OCI-LY3 (cell line): ENCODE results near the gene NR2F6.

Source experiments
- H2AFZ ChIP-seq: fragments of 200-600, 300-600 bp; shearing (Covaris generic); 2 replicates; pipeline ENCODE4 v1.6.0; 2014; ENCODE audit warnings: antibody characterized with exemption, low read depth, low read length
- H3K27ac ChIP-seq: fragments of 200-600, 300-600 bp; sonication (generic); 2 replicates; pipeline ENCODE4 v1.5.1; 2014; ENCODE audit warnings: mild to moderate bottlenecking, low read length, moderate library complexity, mixed read lengths
- H3K27me3 ChIP-seq: fragments of 200-600, 300-600 bp; sonication (generic); 2 replicates; pipeline ENCODE4 v1.6.1; 2014; ENCODE audit warnings: low read depth, low read length, mixed read lengths
- H3K36me3 ChIP-seq: fragments of 200-600, 300-600 bp; sonication (generic); replicated peaks from 2 replicates; pipeline ENCODE3; 2014; ENCODE audit warnings: low read depth, low read length, mixed read lengths
- H3K4me1 ChIP-seq: fragments of 300-600, 200-600 bp; sonication (generic); 2 replicates; pipeline ENCODE4 v1.6.1; 2014; ENCODE audit warnings: low read length, mixed read lengths
- H3K4me2 ChIP-seq: fragments of 200-600, 300-600 bp; sonication (generic); 2 replicates; pipeline ENCODE4 v1.6.1; 2014; ENCODE audit warnings: low read length, mixed read lengths
- H3K4me3 ChIP-seq: fragments of 300-600, 200-600 bp; sonication (generic); 2 replicates; pipeline ENCODE4 v1.5.1; 2014; ENCODE audit warnings: antibody characterized with exemption, mild to moderate bottlenecking, low read length, moderate library complexity
- H3K79me2 ChIP-seq: fragments of 300-600, 200-600 bp; shearing (Covaris generic); 2 replicates; pipeline ENCODE4 v1.6.1; 2014; ENCODE audit warnings: mild to moderate bottlenecking, low read length, mixed read lengths
- H3K9ac ChIP-seq: fragments of 300-600, 200-600 bp; shearing (Covaris generic); 2 replicates; pipeline ENCODE4 v1.6.0; 2014; ENCODE audit warnings: mild to moderate bottlenecking, low read length, moderate library complexity
- H3K9me3 ChIP-seq: fragments of 200-600, 300-600 bp; shearing (Covaris generic); 2 replicates; pipeline ENCODE4 v1.6.1; 2014; ENCODE audit warnings: low read length, mixed read lengths; ENCODE audit not compliant: insufficient read depth
- H4K20me1 ChIP-seq: fragments of 200-600, 300-600 bp; sonication (generic); 2 replicates; pipeline ENCODE4 v1.6.1; 2016; ENCODE audit warnings: low read length, mixed read lengths; ENCODE audit not compliant: insufficient read depth
- EZH2phosphoT487 ChIP-seq: fragments of 200-600 bp; shearing (Covaris generic); IDR thresholded peaks from 2 replicates; pipeline ENCODE4 v1.6.1; 2018; ENCODE audit warnings: antibody characterized with exemption, mixed run types, low read depth
- TF ChIP-seq, protein P1 (sequence below): fragments of 200-600, 300-600 bp; sonication (generic); IDR thresholded peaks from 2 replicates; pipeline ENCODE4 v1.5.1; 2014; ENCODE audit warnings: antibody characterized with exemption, low read length, low read depth

The NR2F6 gene

DNA sequence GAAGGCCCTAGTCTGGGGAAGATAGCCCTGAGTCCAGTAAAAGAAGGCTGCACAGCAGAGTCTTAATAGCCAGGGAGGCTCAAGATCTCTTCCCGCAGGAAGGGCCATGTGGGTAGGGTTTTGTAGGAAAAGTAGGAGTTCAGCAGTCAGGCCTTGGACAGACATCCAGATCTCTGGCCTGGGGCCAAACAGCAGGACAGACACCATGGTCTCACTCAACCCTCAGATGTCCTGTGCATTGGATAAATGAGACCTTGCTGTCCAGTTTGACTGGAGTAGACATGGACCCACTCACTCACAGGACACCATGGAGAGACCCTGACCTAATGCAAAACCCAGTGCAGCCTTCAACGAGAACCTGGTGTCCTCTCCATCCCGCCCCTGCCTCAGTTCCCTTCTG is 15.8 kb downstream of the NR2F6 start:
- no peak for TF ChIP-seq EZH2phosphoT487
- TF ChIP-seq, protein P1, sequence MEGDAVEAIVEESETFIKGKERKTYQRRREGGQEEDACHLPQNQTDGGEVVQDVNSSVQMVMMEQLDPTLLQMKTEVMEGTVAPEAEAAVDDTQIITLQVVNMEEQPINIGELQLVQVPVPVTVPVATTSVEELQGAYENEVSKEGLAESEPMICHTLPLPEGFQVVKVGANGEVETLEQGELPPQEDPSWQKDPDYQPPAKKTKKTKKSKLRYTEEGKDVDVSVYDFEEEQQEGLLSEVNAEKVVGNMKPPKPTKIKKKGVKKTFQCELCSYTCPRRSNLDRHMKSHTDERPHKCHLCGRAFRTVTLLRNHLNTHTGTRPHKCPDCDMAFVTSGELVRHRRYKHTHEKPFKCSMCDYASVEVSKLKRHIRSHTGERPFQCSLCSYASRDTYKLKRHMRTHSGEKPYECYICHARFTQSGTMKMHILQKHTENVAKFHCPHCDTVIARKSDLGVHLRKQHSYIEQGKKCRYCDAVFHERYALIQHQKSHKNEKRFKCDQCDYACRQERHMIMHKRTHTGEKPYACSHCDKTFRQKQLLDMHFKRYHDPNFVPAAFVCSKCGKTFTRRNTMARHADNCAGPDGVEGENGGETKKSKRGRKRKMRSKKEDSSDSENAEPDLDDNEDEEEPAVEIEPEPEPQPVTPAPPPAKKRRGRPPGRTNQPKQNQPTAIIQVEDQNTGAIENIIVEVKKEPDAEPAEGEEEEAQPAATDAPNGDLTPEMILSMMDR = no peak
- peaks cover 14% of the 10 kb centered on the region for H3K4me1 ChIP-seq
- no peak overlapping the region for H3K4me2 ChIP-seq
- H3K79me2 ChIP-seq = peaks cover 6% of the 10 kb centered on the region
- no peaks in the 10 kb centered on the region for H3K9me3 ChIP-seq
- H3K4me3 ChIP-seq = no peak overlapping the region
- no peak overlapping the region for H3K27ac ChIP-seq
- H4K20me1 ChIP-seq = peaks cover 11% of the 10 kb centered on the region; the same call in 1 of the 2 replicates
- H3K27me3 ChIP-seq = no peaks in the 10 kb centered on the region
- H3K9ac ChIP-seq = no peak overlapping the region
- no peak overlapping the region for H2AFZ ChIP-seq
- peaks cover 13% of the 10 kb centered on the region for H3K36me3 ChIP-seq

DNA sequence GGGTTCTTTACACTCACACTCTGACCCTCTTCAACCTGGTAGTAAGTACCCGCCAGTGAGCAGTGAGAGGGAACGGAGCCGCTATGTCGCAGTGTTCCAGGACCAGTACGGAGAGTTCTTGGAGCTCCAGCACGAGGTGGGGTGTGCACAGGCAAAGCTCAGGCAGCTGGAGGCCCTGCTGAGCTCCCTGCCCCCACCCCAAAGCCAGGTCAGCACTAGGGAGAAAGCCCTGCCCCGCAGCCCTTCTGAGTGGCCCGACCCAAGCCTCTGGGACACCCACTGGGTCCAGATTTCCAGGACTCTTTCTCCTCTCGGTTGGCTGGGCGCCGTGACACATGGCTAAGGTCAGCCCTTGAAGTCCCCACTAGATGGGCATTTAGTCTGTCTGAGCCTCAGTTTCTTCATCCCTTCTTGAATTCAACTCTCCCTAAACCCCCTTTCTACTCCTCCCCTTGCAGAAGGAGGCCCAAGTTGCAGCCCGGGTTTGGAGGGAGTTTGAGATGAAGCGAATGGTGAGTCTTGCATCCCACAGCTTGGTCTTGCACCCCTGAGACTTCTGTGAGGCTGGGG is 17.8 kb downstream of the NR2F6 start:
- no peak overlapping the region for H3K4me3 ChIP-seq
- no peaks in the 10 kb centered on the region for H3K27me3 ChIP-seq
- H3K27ac ChIP-seq = no peak overlapping the region
- no peak overlapping the region for H3K9ac ChIP-seq
- no peak for TF ChIP-seq EZH2phosphoT487
- TF ChIP-seq, protein P1 = no peak
- no peaks in the 10 kb centered on the region for H3K9me3 ChIP-seq
- H4K20me1 ChIP-seq = 0 out of 2 replicates have a peak, but pooled peaks cover 7% of the 10 kb centered on the region
- H2AFZ ChIP-seq = no peak overlapping the region
- H3K4me1 ChIP-seq = peaks cover 10% of the 10 kb centered on the region
- H3K36me3 ChIP-seq = peaks cover 13% of the 10 kb centered on the region
- no peaks in the 10 kb centered on the region for H3K79me2 ChIP-seq
- no peak overlapping the region for H3K4me2 ChIP-seq

DNA sequence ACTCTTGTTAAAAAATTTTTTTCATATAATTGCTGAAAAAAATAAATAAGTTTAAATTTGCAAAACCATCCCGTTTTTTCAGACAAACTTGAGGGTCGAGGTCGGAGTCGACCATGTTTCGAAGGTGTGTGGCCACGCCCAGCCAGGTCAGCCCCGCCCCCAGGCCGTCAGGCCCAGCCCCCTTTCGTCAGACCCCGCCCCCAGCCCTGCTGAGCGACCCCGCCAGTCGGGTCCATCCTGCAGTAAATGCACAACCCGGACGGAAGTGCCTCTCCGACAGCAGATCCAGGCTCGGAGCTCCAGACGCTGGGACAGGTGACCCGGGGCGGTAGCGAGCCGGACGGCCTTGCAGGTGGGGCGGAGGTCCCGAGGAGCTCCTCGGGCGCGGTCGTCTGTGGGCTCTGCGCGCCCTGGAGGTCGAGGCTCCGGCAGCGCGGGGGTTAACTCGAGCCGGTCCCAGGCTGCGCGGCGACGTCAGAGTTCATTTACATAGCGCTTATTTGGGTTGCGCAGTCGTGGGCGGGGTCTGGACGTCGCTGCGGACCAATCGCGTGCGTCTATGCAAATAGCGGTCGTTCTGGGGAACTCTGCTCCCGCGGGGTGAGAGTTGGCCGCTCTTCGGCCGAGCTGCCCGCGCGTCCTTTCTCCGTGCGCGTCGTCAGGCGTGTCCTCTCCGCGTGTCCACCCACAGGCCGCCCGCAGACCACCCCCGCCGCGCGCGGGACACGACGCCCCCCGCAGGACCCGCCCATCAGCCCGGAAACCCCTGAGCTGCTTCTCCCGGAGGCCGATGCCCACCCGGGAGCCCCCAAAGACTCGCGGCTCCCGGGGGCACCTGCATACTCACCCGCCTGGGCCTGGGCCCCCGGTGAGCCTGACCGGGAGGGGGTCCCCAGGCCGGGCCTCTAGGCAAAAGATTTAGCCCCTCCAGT is 19.5 kb downstream of the NR2F6 start, which contains the start of gene OCEL1:
OCEL1 (plus strand) TSS at position 225 of the 932 bp plus-strand sequence; CDS start at position 247, 22 bp downstream.
- TF ChIP-seq EZH2phosphoT487 = no peak
- TF ChIP-seq, protein P1 = no peak
- H3K4me1 ChIP-seq = peaks cover 10% of the 10 kb centered on the region
- peak within 1 kb of the TSS; percentile 81 for H3K4me3 ChIP-seq
- peak within 1 kb of the TSS; percentile 83 for H3K4me2 ChIP-seq
- H2AFZ ChIP-seq = peak within 1 kb of the TSS; percentile 80; the same call in 1 of the 2 replicates
- H3K9me3 ChIP-seq = no peaks in the 10 kb centered on the region
- H3K27ac ChIP-seq = peak within 1 kb of the TSS; percentile 70
- no peaks in the 10 kb centered on the region for H4K20me1 ChIP-seq
- H3K27me3 ChIP-seq = no peaks in the 10 kb centered on the region
- no peaks in the 10 kb centered on the region for H3K79me2 ChIP-seq
- H3K36me3 ChIP-seq = peaks cover 4% of the 10 kb centered on the region
- peak within 1 kb of the TSS; percentile 79 for H3K9ac ChIP-seq

DNA sequence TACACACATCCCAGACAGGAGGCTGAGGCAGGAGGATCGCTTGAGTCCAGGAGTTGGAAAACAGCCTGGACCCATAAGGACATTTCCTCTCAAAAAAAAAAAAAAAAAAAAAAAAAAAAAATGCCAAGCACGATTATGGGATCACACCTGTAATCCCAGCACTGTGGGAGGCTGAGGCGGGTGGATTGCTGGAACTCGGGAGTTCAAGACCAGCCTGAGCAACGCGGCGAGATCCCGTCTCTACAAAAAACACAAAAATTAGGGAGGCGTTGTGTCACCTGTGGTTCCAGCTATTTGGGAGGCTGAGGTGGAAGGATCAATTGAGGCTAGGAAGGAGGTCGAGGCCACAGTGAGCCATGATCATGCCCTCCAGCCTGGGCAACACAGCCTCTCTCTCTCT is 20.7 kb downstream of the NR2F6 start:
- no peak for TF ChIP-seq EZH2phosphoT487
- TF ChIP-seq, protein P1 = no peak
- no peak overlapping the region for H3K4me2 ChIP-seq
- no peak overlapping the region for H2AFZ ChIP-seq

More for the DNA sequence above, 20.7 kb downstream of the NR2F6 start:
- no peaks in the 10 kb centered on the region for H3K79me2 ChIP-seq
- H3K27ac ChIP-seq = no peak overlapping the region
- H3K9ac ChIP-seq = no peak overlapping the region
- H3K4me3 ChIP-seq = no peak overlapping the region
- H3K4me1 ChIP-seq = peaks cover 10% of the 10 kb centered on the region
- H4K20me1 ChIP-seq = no peaks in the 10 kb centered on the region
- H3K36me3 ChIP-seq = no peaks in the 10 kb centered on the region
- H3K27me3 ChIP-seq = no peaks in the 10 kb centered on the region
- H3K9me3 ChIP-seq = no peaks in the 10 kb centered on the region
